HG03196 (cell line): ENCODE measurements around the gene SERTAD2.

Source experiments
- ATAC-seq: cut with Tn5 transposase; IDR thresholded peaks from one replicate; pipeline ENCODE4 v1.9.1; 2021; ENCODE audit not compliant: unreplicated experiment

SERTAD2 gene

DNA sequence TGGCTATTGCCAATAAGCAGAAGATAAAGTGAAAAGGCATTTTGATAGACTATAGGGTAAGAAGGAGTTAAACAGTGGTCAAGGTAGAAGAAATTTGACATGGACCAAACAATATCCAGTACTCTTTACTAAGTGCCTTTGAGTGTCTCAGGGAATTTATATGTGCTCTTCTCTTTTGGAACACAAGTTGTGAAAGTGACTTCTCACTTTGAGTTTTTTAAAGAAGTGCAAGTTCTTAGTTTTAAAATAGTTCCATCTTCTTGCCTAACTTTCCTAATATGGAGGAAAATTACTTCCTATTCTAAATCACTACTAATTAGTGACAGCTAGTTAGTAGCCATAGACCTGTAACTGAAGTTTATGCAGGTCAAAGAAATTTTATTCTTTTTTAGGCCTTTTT, 66.2 kb downstream of the SERTAD2 start:
- no peak for ATAC-seq

DNA sequence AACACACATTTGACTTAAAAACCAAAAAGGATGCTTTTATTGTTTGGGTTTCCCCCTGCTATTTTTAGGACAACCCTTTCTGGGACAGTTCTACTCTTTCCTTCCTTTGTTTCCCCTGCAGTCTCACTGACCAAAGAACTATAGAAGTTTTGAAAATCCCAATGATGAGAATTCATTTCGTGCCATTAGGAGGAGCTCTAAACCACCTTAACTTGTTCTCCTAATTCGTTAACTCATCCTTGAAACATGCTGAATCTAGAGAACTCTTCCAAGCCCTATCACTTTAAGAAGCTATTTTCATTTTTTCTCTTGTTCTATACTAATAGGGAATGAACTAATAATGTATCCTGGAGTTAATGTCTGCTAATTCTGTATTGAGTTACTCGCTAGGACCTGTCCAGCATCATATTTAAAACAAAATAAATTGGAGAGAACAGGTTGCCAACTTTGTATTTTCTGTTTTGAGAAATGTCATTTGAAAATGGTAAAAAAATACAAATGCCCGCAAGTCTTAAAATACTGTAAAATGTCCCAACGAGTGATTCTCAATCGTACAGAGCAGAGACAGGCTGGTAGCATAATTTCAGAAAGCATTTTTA, 66.7 kb downstream of the SERTAD2 start:
- no peak for ATAC-seq

DNA sequence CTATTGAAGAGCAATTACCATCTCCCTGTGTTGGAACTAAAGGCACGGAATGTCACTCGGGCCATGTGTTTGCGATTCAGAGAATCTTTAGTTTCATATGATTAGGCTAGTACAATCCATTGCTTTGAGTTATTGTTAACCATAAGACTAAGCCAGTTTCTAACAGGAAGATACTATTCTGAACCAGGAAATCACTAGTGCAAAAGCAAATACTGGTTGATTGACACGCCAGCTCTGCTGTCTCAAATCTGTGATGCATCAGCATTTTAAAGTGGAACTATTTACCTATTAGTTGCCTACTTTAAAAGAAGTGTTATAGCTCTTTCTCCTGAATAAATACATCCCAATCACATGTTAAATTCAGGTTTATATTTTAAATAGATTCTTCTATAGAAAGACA, 67.7 kb downstream of the SERTAD2 start:
- ATAC-seq = no peak

DNA sequence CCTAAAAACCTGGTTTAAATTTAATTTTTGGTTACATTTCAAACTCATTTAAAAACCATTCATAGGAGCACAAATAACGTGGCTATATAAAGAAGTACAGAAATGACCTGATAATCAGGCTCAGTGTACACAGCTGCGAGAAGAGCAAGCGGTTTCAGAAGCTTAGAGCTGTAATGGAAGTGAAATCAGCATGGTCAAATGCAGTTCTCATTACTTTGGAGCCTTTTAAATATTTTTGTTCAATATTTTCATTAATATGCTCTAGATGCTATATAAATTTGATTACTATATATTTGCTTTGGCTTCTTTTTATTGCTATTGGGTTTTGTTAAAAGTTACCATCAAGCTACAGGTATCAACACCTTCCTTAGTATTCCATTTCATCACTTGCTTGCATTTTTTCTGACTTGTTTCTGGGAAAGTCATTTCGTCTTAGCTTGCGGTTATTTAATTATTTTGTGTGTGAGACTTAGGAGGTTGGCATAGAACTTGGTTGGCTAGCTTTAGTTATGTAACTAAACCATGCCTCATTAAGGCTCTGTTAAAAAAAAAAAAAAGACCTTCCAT, 70.9 kb downstream of the SERTAD2 start:
- peak; percentile 80 for ATAC-seq

DNA sequence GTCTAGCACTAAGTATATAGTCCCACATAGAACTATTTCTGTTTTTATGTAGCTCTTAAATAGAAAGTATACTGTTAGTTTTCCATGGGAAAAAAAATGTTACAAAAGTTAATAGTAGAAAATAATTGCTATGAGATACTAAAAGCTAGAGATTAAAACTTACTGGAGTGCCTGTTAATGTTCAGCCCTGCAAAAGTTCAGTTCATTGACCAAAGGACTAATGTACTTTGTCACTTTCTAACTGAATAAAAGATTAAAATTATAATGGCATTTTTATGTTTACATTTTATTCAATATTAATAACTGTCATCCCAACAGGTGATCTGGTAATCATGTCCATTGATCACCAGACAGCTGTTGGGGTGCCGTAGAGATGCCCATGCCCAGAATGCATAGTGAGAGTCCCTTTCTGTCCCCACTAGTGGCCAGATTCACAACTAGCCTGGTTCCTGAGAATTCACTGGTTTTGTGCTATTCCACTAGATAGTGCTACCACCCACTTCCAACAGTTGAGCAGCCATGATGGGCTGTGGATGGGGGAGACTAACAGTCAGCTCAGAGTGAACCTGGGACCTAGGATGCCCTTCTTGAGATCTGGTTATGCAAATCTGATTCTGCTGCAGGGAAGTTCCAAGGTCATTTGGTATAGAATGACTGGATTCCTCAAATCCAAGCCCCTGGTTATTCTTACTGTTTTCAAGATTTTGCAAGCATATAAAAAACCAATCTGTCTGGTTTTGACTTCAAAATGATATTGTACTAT, 71.8 kb downstream of the SERTAD2 start:
- ATAC-seq = no peak
